Lower leg skin (tissue), 4 donors: ENCODE data around the gene PPARGC1A. TPM values are rescaled to one million over a fixed set of nuclear protein-coding genes. Genes with fewer than 3 reads are reported as not detected.

Source experiments
- DNase-seq, 2 donors: peaks; one replicate each; pipeline ENCODE4 v3.0.0-alpha.2; 2019; ENCODE audit warnings: low spot score in 2 of 2
- H3K4me3 ChIP-seq: fragments of 200-600 bp; sonication (generic); 2 replicates; pipeline ENCODE4 v1.5.1; 2017; ENCODE audit warnings: mild to moderate bottlenecking, low read depth; ENCODE audit not compliant: poor library complexity, severe bottlenecking
- POLR2A ChIP-seq, 2 donors: fragments of 450-650 bp; IDR thresholded peaks; one replicate each; pipeline ENCODE4 v1.6.1; 2016 to 2017; ENCODE audit warnings: antibody characterized with exemption in 2 of 2, mild to moderate bottlenecking in 1 of 2, moderate library complexity in 1 of 2
- WGBS, 2 donors: methylation state at CpG; one replicate each; pipeline ENCODE4 v1.1.5; 2018; 5-methylcytosine and 5-hydroxymethylcytosine counted together
- intact Hi-C: fragments of 100-400 bp; cut with DNase I; formaldehyde crosslinking; loops from one replicate; pipeline ENCODE4 v1.15.0; 2023; ENCODE audit warnings: low total_unique reads
- total RNA-seq, 4 donors: library from RNA; depleted of rRNA; stranded (reverse); fragments of >200 nt; gene quantifications; one replicate each; pipeline ENCODE4 v1.1.0, GENCODE V29; 2016
- TF ChIP-seq, protein P1 (sequence below), 3 donors: fragments of 450-650 bp; IDR thresholded peaks; one replicate each; pipeline ENCODE4 v1.5.1; 2016; ENCODE audit warnings: antibody characterized with exemption in 3 of 3, mild to moderate bottlenecking in 3 of 3, moderate library complexity in 2 of 3

Gene PPARGC1A
- total RNA-seq, 4 donors from 2014 or later, result 3.4 to 40.0 (median 14.1) TPM

DNA sequence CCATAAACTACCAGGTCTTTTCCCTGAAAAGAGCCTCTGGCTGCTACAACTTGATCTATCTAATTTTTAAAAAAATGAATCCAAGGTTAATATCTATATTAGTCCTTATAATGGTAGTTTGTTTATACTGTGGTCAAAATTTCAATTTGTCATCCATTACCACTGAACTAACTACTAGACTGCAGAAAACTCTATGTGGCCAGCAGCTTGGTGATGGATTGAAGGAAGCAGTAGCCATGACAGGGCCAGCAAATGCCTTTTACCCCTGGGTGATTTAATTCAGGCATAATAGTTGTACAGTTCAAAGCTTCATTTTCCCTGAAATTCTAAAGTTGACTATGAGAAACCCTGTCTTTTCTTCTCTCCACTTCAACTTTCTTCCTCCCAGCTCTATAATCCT, 30.4 kb upstream of the PPARGC1A start:
- DNase-seq, result no peak
- intact Hi-C loops, result no loop called here
- TF ChIP-seq POLR2A (IDR thresholded peaks at IDR 0.05), result no peak
- TF ChIP-seq, protein P1, sequence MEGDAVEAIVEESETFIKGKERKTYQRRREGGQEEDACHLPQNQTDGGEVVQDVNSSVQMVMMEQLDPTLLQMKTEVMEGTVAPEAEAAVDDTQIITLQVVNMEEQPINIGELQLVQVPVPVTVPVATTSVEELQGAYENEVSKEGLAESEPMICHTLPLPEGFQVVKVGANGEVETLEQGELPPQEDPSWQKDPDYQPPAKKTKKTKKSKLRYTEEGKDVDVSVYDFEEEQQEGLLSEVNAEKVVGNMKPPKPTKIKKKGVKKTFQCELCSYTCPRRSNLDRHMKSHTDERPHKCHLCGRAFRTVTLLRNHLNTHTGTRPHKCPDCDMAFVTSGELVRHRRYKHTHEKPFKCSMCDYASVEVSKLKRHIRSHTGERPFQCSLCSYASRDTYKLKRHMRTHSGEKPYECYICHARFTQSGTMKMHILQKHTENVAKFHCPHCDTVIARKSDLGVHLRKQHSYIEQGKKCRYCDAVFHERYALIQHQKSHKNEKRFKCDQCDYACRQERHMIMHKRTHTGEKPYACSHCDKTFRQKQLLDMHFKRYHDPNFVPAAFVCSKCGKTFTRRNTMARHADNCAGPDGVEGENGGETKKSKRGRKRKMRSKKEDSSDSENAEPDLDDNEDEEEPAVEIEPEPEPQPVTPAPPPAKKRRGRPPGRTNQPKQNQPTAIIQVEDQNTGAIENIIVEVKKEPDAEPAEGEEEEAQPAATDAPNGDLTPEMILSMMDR (IDR thresholded peaks at IDR 0.05), result no peak
- H3K4me3 ChIP-seq, result no peak overlapping the region

GRCh38 chr4:23916282-23916681, 26.4 kb upstream of the PPARGC1A start:
- no peak for DNase-seq
- no peak for TF ChIP-seq POLR2A (IDR thresholded peaks at IDR 0.05)
- TF ChIP-seq, protein P1 (IDR thresholded peaks at IDR 0.05), result no peak
- no peak overlapping the region for H3K4me3 ChIP-seq
- intact Hi-C loops, result no loop called here
- WGBS, 2 donors, result 78 to 80% methylated on average over 2 of the region's 2 CpGs

- intact Hi-C loops, result no loop called here
- TF ChIP-seq POLR2A (IDR thresholded peaks at IDR 0.05), result no peak
- TF ChIP-seq, protein P1 (IDR thresholded peaks at IDR 0.05), result no peak
- WGBS, 2 donors, result 85 to 97% methylated on average over 2 of the region's 2 CpGs
- H3K4me3 ChIP-seq, result no peak overlapping the region
- no peak for DNase-seq
Measured at GRCh38 chr4:23915459-23916132, 25.7 kb upstream of the PPARGC1A start.

- WGBS, 2 donors, result 91 to 97% methylated on average over 2 of the region's 2 CpGs
- TF ChIP-seq, protein P1 (IDR thresholded peaks at IDR 0.05), result no peak
- TF ChIP-seq POLR2A (IDR thresholded peaks at IDR 0.05), result no peak
- no peak overlapping the region for H3K4me3 ChIP-seq
- no peak for DNase-seq
- intact Hi-C loops, result no loop called here
Measured at GRCh38 chr4:23911675-23912455, 22.0 kb upstream of the PPARGC1A start.

GRCh38 chr4:23909671-23910070, 19.8 kb upstream of the PPARGC1A start:
- 24 to 33% methylated on average over 1 of the region's 1 CpG for WGBS, 2 donors
- TF ChIP-seq, protein P1 (IDR thresholded peaks at IDR 0.05), result no peak
- no peak for TF ChIP-seq POLR2A (IDR thresholded peaks at IDR 0.05)
- intact Hi-C loops, result no loop called here

More at GRCh38 chr4:23909671-23910070, 19.8 kb upstream of the PPARGC1A start:
- DNase-seq, result no peak
- no peak overlapping the region for H3K4me3 ChIP-seq
